ENCODE results near the gene KIFC1.

The KIFC1 gene

DNA sequence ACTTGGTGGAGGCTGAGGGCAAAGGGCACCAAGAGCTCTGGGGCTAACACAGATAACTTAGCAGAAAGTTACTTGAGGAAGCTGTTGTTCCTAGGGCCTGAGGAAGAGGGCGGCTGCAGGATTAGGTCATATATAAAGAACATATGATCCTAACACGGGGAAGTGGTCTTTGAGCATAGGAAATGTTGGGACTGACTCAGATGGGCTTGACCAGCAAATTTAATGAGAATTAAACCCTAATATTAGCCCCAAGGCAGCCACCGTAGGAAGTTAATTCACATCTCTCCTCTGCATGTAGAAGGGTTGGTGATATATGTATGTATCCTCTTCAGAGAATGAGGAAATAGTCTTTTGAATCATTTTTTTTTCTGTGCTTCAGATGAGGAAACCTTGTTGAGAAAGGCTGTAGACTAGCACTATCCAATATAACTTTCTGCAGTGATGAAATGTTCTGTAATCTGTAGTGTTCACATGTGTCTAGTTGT is 53.5 kb downstream of the KIFC1 start:
- DNase-seq = no peak

DNA sequence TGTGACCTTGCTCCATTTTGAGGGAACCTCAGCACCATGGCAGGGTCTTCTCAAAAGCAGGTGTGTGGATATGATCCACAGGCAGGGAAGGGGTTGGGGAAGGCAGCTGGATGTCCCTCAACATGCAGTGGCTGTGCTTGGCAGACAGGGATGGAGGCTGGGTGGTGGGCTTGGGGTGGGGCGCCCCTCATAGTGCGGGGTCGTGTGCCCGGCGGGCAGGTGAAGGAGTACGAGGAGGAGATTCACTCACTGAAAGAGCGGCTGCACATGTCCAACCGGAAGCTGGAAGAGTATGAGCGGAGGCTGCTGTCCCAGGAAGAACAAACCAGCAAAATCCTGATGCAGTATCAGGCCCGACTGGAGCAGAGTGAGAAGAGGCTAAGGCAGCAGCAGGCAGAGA is 54.7 kb downstream of the KIFC1 start:
- no peak for DNase-seq

DNA sequence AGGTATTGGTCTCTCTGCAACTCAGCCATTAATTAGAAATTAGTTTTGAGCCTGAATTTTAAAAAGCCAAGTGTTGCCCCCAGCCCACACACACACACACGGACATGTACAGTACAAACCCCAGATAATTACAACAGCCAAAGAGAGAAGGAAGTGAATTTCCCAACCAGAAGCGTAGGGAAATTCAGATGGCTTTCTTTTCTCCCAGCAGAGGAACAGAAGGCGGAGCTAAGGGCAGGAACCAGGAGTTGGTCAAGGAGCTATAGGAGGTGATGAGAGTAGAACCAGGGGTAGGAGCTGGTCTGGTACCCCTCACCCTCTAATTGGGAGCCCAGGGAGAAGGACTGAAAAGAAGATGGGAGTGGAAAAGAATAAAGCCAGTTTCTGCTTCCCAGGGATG is 58.8 kb downstream of the KIFC1 start:
- no peak for DNase-seq

DNA sequence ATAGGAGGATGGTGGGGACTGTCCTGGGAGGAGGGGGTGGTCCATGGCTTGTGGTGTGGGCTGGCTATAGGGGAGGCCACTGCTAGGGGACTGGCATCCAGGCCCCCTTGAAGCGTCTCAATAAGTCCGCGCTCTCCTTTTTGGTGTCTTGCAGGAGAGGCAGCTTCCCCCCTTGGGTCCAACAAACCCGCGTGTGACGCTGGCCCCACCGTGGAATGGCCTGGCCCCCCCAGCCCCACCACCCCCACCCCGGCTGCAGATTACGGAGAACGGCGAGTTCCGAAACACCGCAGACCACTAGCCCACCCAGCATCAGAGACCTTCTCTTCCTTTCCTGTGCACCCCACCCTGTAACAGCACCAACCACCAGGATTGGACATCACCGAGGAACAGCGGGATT is 60.0 kb downstream of the KIFC1 start:
- no peak for DNase-seq

DNA sequence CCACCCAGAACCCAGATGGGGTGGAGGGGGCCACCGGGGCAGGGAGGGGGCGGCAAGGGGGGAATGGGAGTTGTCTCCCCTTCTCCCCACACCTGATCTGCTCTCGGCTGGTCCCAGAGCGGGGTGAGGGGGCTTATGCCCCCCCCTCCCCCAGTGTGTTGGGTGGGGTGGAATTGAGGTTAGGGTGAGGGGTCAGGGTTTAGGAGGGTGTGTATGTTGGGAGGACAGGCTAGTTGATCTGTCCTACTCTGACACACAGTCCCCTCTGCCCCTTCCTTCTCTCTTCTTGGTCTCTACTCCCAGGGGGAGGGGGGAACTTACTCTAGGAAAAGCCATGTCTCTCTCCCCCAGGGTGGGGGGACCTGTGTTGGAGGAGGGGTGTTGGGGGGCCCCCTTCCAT is 60.9 kb downstream of the KIFC1 start:
- DNase-seq = no peak

DNA sequence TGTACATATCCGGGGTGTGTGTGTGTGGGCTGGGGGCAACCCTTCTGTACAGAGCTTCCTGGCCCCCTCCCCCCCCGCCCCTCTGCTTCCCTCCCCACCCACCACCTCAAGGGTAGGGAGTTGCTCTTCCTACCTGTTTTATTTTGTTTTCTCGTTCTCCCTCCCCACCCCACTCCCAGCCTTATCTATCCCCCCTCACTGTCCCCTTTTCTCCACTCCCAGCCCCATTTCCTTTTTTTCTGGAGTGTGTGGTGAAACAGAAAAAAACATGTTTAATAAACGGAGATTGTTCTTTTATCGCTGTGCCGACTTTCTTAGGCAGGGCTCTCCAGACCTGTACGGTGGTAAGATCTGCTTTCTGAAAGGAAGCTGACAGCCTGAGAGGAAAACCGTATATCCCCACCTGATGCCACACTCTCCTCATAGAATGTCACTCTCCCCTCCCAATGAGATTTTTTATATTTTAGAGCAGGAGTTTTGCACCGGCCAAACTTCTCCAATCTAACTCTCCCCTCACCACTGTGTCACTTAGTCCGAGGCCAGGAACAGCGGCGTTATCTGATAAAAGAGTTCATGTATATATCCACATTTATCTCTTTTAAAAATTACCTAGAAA is 61.9 kb downstream of the KIFC1 start:
- no peak for DNase-seq

DNA sequence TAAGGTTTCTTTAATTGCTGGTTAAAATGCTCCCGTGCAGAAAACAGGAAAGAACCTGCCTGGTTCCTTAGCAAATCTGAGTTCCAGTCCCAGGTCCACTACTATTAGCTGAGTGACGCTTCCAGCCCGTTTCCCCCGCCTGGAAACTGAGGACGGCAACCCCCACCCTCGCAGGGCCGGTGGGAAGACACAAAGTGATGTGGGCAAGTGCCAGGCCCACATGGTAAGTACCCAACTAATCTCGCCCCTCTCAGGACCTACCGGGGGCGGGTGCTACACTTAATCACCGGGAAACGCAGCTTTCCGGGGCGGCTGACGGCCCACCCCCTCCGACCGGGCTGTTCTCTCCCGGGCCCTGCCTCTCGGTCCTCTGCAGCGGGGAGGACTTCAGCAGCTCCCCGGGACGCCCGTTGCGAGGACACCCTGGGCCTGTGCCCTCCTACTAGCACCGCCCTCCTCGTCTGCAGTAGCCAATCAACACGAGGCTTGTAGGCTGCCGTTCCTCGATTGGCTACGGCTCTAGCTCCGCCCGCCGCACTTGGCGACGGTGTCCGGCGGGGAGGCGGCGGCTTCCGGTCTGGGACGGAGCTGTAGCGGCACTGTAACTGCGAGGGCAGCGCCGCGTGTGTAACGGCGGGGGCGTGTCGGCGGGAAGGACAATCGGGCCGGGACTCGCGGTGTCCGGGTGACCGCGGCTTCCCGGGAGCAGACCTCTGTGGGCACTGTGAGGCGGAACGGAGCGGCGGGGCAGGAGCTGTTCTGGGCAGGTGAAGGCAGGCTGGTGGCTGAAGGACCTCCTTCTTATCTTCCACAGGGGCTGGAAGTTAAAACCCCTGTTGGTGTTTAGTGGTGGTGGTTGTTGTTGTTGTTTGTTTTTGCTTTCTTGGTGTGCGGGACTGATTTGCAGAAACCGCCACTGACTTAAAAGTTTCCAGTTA is 62.7 kb downstream of the KIFC1 start, which contains the start of gene ZBTB9:
TSS of gene ZBTB9 (plus strand) at position 568 of the 938 bp plus-strand sequence. CDS start 525 bp downstream, outside the sequence.
- DNase-seq = peak; percentile 93

DNA sequence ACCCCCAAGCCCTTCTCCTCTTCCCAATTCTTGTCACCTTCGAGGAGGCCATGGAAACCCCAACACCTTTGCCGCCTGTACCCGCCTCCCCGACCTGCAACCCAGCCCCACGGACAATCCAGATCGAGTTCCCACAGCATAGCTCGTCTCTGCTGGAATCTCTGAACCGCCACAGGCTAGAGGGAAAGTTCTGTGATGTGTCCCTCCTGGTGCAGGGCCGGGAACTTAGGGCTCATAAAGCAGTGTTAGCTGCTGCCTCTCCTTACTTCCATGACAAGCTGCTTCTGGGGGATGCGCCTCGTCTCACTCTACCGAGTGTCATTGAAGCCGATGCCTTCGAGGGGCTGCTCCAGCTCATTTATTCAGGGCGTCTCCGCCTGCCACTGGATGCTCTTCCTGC is 63.4 kb downstream of the KIFC1 start:
- DNase-seq = no peak

DNA sequence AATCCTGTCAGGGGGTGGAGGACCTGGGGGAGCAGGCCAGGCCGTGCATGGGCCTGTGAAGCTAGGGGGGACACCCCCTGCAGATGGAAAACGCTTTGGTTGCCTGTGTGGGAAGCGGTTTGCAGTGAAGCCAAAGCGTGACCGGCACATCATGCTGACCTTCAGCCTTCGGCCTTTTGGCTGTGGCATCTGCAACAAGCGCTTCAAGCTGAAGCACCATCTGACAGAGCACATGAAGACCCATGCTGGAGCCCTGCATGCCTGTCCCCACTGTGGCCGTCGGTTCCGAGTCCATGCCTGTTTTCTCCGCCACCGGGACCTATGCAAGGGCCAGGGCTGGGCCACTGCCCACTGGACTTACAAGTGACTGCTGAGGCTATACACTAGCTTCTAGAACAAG is 64.5 kb downstream of the KIFC1 start:
- no peak for DNase-seq

DNA sequence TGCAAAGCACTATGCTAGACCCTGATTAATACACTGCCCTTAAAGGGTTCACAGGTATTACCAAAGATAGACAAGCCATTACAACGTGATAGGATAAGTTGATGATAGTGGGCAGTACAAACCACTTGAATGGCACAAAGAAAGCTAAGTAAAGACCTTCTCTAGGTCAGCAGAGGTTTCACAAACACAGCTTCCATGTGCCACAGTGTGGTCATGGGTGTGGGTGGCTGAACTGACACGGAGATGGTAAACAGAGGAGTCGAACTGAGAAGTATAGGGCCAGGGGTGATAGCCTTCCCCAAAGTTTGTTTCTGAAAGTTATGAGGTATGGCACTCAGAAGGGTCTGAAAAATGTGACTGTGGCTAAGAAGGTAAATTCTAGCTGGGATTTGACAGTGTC is 67.1 kb downstream of the KIFC1 start:
- no peak for DNase-seq

DNA sequence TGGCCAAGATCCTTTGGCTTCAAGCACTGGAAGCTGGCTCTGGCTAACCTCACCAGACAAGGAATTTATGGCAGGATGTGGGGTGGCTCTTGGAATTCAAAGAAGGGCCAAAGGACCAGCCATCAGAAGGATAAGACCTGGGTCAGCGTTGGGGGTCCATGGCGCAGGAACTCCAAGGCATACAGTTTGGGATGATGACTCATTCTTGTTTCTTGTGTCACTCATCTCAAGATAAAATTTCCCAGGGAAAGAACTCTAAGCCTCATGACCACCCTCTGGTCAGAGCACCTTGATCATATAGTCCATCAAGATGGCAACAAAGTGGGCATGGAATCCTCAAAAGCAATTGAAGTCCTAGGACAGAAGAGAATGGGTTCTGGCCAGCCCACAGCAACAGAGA is 67.6 kb downstream of the KIFC1 start:
- no peak for DNase-seq
